Activated naive CD4-positive, alpha-beta T cell treated with anti-CD3 and anti-CD28 coated beads for 36 hours (primary cell): Measurements from ENCODE around the gene PARP8. TPM values are rescaled to one million over a fixed set of nuclear protein-coding genes. Genes with fewer than 3 reads are reported as not detected.
A peak's percentile ranks its signal among the peaks of the same experiment; 100 is the strongest.
"Not testable (repeated sequence)": the region's sequence is repeated elsewhere in the genome, so short reads cannot be mapped to it uniquely, and the experiment has no call there.

Source experiments
- CTCF ChIA-PET: fragments of 350-600 bp; sonication (Branson Sonifier 250); formaldehyde crosslinking; loops from one replicate; lab custom pipeline; 2021; ENCODE audit warnings: antibody characterized with exemption; lab: Charles Lee
- DNase-seq: peaks from one replicate; pipeline ENCODE4 v3.0.0-alpha.2; 2020
- H3K27ac Mint-ChIP-seq: one replicate; pipeline ENCODE4 v1.8.0; 2021; ENCODE audit warnings: mild to moderate bottlenecking, mixed read lengths
- H3K27me3 Mint-ChIP-seq: one replicate; pipeline ENCODE4 v1.8.0; 2021; ENCODE audit warnings: low read depth, mixed read lengths
- H3K36me3 Mint-ChIP-seq: one replicate; pipeline ENCODE4 v1.8.0; 2021; ENCODE audit warnings: low read depth, mixed read lengths
- H3K4me1 Mint-ChIP-seq: one replicate; pipeline ENCODE4 v1.8.0; 2021; ENCODE audit warnings: low read depth, mixed read lengths
- H3K4me3 Mint-ChIP-seq: one replicate; pipeline ENCODE4 v1.8.0; 2021; ENCODE audit warnings: mild to moderate bottlenecking, moderate library complexity, mixed read lengths
- H3K9me3 Mint-ChIP-seq: one replicate; pipeline ENCODE4 v1.8.0; 2021; ENCODE audit warnings: mixed read lengths
- intact Hi-C: fragments of 100-400 bp; cut with micrococcal nuclease; formaldehyde crosslinking; loops from one replicate; pipeline ENCODE4 v1.15.1; 2023
- total RNA-seq, 2 experiments: library from RNA; stranded (reverse); gene quantifications; one replicate each; pipeline ENCODE4 v1.2.3, GENCODE V29; 2021

Gene PARP8, protein sequence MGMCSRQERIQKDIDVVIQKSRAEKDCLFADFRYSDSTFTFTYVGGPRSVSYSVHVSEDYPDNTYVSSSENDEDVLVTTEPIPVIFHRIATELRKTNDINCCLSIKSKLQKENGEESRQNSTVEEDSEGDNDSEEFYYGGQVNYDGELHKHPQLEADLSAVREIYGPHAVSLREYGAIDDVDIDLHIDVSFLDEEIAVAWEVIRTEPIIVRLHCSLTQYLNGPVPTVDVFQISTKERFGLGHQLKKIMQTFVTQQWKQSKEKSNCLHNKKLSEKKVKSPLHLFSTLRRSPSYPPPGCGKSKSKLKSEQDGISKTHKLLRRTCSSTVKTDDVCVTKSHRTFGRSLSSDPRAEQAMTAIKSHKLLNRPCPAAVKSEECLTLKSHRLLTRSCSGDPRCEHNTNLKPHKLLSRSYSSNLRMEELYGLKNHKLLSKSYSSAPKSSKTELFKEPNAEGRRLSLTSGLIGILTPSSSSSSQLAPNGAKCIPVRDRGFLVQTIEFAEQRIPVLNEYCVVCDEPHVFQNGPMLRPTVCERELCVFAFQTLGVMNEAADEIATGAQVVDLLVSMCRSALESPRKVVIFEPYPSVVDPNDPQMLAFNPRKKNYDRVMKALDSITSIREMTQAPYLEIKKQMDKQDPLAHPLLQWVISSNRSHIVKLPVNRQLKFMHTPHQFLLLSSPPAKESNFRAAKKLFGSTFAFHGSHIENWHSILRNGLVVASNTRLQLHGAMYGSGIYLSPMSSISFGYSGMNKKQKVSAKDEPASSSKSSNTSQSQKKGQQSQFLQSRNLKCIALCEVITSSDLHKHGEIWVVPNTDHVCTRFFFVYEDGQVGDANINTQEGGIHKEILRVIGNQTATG
- total RNA-seq, result 10 to 100 TPM; 20.1 to 22.0 TPM

DNA sequence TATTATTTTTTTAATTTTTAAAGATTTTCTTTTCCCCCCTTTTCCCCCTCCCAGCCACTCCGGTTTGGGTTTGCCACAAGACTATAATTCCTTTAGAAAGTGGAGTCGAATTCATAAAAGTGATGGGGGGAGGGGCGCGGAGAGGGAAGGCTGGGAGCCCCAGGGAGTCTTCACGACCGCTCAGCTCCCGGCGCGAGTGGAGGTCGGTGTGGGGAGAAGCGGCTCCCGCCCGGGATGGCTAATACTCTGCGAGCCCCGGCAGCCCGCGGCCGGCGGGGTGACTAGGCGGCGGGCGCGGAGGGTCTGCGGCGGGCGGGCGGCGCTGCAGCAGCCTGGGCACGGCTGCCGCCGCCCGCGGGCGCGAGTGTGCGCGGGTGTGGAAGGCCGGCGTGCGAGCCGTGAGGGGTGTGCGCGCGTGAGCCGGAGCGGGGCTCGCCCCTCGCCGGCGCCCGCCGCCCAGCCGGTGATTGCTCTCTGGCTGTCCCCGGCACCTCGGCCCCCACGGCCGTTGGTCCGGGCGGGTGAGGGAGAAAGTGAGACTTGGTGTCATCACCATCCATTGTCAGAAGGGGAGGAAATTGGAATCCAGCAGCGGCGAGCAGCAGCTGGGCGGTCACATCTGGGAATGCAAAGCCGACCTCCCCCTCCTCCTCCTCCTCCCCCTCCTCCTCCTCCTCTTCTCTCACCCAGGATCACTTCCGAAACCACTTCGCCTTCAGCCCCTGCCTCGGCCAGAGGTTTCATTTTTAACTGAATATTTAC lies at the start of gene PARP8:
TSS of gene PARP8 (plus strand) at position 377 of the 762 bp plus-strand sequence. CDS start 459 bp downstream, outside the sequence.
- peaks cover 4% of the 10 kb centered on the region for H3K36me3 Mint-ChIP-seq
- peaks cover 26% of the 10 kb centered on the region for H3K4me1 Mint-ChIP-seq
- peak within 1 kb of the TSS; percentile 92 for H3K4me3 Mint-ChIP-seq
- intact Hi-C loops, result loop anchor here (1.0 kb wide), 1 partner anchor 226 kb away; no protein-coding TSS in a partner anchor
- peaks cover 1% of the 10 kb centered on the region for H3K9me3 Mint-ChIP-seq
- peak within 1 kb of the TSS; percentile 99 for H3K27ac Mint-ChIP-seq
- peak; percentile 42 for DNase-seq
- CTCF ChIA-PET, result interaction anchor here (1.2 kb wide), 2 partner anchors 72 to 227 kb away, joined by 3 read pairs; no protein-coding TSS in a partner anchor
- no peaks in the 10 kb centered on the region for H3K27me3 Mint-ChIP-seq

DNA sequence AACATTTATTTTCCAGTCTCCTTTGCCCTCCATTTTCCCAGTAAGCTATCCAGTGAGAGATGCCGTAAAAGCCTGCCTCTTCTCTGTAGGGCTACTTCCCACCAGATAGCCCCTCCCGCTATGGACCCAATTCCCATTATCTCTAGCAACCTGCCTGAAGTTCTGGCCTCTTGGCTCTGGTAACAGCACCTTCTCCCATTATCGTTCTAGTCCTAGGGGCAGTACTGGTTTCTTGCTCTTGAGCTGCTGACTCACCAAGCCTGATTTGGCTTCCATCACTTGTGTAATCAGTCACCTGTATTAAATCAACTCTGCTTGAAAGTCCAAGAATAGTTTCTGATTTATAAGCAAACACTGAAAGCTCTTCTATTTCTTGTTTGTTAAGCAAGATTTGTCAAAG lies 42.8 kb upstream of the PARP8 start:
- Mint-ChIP-seq H3K9me3 (peaks cover 4% of the 10 kb centered on the region), H3K27ac (no peak overlapping the region), H3K36me3 (no peaks in the 10 kb centered on the region), H3K27me3 (no peaks in the 10 kb centered on the region), H3K4me3 (no peak overlapping the region), H3K4me1 (peaks cover 5% of the 10 kb centered on the region)
- CTCF ChIA-PET, result no interaction called here
- no peak for DNase-seq
- intact Hi-C loops, result no loop called here

DNA sequence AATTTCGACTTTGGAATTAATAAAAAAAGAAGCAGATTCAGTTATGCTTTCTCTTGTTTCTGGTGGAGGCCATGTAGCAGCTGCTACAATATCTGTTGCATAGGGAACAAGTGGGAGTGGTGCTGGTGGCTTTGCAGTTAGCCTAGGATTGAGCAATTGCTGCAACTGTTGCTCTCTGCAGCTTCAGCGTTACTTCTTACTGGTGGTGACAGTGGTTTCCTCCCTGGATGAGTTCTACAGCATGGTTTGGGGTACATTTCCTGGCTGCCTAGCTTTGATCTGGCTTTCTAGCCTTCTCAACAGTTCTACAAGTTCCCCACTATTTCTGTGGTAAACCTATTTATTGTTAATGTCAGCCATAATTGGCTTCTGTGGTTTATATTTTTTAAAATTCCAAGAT lies 31.6 kb upstream of the PARP8 start:
- H3K4me3 Mint-ChIP-seq, H3K36me3 Mint-ChIP-seq, H3K9me3 Mint-ChIP-seq, intact Hi-C loops, CTCF ChIA-PET, H3K27me3 Mint-ChIP-seq: not testable (repeated sequence)
- DNase-seq, result peak; percentile 49
- H3K27ac Mint-ChIP-seq, result peak overlapping the region; percentile 53
- peaks cover 54% of the 10 kb centered on the region for H3K4me1 Mint-ChIP-seq

DNA sequence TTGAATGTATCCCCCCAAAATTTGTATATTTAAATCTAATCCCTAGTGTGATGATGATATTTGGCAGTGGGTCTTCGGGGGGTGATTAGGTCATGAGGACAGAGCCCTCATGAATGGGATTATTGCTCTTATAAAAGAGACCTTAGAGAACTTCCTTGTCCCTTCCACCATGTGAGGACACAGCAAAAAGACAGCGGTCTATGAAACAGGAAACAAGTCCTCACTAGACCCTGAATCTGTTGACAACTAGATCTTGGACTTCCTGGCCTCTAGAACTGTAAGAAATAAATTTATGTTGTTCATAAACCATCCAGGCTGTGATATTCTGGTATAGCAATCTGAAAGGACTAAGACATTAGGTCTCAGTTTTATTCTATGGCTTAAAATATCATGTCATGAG lies 28.9 kb upstream of the PARP8 start:
- H3K27me3 Mint-ChIP-seq, intact Hi-C loops, H3K27ac Mint-ChIP-seq, H3K36me3 Mint-ChIP-seq, DNase-seq, H3K4me3 Mint-ChIP-seq, CTCF ChIA-PET, H3K9me3 Mint-ChIP-seq: not testable (repeated sequence)
- H3K4me1 Mint-ChIP-seq, result peaks cover 43% of the 10 kb centered on the region

DNA sequence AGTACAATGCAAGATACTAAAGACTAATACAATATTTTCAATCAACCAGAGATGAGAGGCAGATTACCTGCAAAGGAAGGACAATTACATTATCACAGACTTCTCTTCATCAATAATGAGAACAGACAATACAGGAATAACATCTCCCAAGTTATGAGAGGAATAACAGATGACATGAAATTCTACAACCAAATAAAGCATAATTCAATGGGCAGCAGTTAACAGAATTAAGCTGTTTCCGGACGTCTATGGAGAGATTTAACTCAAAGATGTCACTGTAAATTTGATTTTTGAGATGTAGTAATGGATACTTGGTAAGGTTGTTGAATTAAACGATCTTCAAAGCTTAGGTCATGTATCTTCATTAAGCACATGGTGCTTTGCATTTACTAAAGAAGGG lies 19.8 kb upstream of the PARP8 start:
- H3K4me3 Mint-ChIP-seq, result no peak overlapping the region
- H3K27ac Mint-ChIP-seq, result no peak overlapping the region
- no peak for DNase-seq
- peaks cover 3% of the 10 kb centered on the region for H3K9me3 Mint-ChIP-seq
- H3K4me1 Mint-ChIP-seq, result peaks cover 12% of the 10 kb centered on the region
- H3K36me3 Mint-ChIP-seq, result no peaks in the 10 kb centered on the region
- H3K27me3 Mint-ChIP-seq, result no peaks in the 10 kb centered on the region
- intact Hi-C loops, result no loop called here
- CTCF ChIA-PET, result no interaction called here

DNA sequence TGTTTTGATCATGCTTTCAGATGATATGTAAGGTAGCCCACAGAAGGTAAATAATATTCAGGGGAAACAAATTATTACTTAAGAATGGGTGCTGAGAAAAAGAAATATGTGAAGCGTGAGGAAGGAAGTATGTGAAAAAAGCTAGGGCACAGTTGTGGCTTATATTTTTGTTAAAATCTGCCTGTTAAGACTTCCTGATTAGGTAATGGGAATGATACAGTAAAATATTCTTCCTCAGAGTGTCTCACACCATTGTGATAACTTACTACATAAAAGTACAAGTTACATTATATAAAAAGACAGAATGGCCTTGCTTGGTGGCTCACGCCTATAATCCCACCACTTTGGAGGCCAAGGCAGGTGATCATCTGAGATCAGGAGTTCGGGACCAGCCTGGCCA lies 18.7 kb upstream of the PARP8 start:
- H3K27me3 Mint-ChIP-seq, result no peaks in the 10 kb centered on the region
- H3K4me3 Mint-ChIP-seq, result no peak overlapping the region
- no peak overlapping the region for H3K27ac Mint-ChIP-seq
- peaks cover 11% of the 10 kb centered on the region for H3K4me1 Mint-ChIP-seq
- H3K9me3 Mint-ChIP-seq, result no peaks in the 10 kb centered on the region
- no peak for DNase-seq
- no peaks in the 10 kb centered on the region for H3K36me3 Mint-ChIP-seq
- intact Hi-C loops, result no loop called here
- CTCF ChIA-PET, result no interaction called here

DNA sequence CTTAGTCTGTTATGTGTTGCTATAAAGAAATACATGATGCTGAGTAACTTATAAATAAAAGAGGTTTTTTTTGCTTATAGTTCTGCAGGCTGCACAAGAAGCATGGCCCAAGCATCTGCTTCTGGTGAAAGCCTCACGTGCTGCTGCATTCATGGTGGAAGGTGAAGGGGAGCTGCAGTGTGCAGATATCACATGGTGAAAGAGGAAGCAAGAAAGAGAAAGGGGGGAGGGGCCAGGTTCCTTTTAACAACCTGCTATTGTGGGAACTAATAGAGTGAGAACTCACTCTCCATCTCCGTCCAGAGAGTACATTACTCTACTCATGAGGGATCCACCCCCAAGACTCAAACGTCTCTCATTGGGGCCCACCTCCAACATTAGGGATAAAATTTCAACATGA lies 12.5 kb upstream of the PARP8 start:
- CTCF ChIA-PET, result no interaction called here
- no peak overlapping the region for H3K4me3 Mint-ChIP-seq
- no peaks in the 10 kb centered on the region for H3K36me3 Mint-ChIP-seq

DNA sequence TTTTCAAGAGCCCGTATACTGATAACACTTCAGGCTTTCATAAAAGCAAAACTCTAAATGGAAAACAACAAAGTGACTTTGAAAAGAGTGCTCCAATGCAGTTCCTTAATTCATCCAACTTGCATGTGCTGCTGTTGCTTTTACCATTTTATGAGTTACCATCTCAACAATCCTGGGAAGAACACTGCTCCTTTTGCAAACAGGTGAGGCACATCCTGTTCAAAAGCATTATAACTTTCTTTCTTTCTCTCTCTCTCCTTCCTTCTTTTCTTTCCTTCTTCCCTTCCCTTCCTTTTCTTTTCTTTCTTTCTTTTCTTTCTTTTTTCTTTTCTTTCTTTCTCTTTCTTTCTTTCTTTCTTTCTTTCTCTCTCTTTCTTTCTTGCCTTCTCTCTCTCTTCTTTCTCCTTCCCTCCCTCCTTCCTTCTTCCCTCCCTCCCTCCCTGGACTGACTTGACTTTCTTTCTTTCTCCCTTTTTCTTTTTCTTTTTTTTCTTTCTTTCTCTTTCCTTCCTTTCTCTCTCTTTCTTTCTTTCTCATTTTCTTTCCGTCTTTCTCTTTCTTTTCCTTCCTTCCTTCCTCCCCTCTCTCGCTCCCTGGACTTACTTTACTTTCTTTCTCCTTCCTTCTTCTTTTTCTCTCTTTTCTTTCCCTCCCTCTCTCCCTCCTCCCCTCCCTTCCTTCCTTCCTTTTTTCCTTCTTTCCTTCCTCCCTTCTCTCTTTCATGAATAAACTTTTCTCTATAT lies 11.2 kb upstream of the PARP8 start:
- CTCF ChIA-PET, result interaction anchor here (0.7 to 1.0 kb wide), 4 partner anchors 49 to 96 kb away, joined by 3 to 4 read pairs (median 4); no protein-coding TSS in a partner anchor
- Mint-ChIP-seq H3K27me3 (no peaks in the 10 kb centered on the region), H3K9me3 (peaks cover under 1% of the 10 kb centered on the region), H3K4me1 (peaks cover 15% of the 10 kb centered on the region), H3K4me3 (no peak overlapping the region), H3K27ac (no peak overlapping the region), H3K36me3 (peaks cover under 1% of the 10 kb centered on the region)
- DNase-seq, result no peak
- intact Hi-C loops, result no loop called here

More for the DNA sequence above, 12.5 kb upstream of the PARP8 start:
- no peak for DNase-seq
- intact Hi-C loops, result no loop called here
- Mint-ChIP-seq H3K9me3 (no peaks in the 10 kb centered on the region), H3K27me3 (no peaks in the 10 kb centered on the region), H3K27ac (no peak overlapping the region), H3K4me1 (peaks cover 18% of the 10 kb centered on the region)

DNA sequence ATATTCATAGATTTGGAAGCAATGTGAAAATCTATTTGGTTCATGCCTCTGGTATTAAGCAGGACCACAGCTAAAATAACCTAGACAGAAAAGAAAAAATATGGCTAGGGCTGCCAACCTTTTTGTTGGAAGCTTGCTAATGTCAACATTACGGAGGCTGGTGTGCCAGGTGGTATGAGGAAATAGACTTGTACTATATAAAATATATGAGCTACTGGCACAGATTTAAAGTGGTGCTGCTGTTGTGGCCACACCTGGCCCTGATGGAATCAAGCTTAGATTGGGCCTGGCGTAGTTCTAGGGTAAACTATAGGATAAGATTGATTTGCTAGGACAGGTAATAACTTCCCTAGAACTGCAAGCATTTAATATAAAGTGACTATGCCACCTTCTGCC lies 10.6 kb upstream of the PARP8 start:
- CTCF ChIA-PET, result interaction anchor here (0.7 to 1.0 kb wide), 4 partner anchors 49 to 96 kb away, joined by 3 to 4 read pairs (median 4); no protein-coding TSS in a partner anchor
- H3K9me3 Mint-ChIP-seq, result peaks cover 2% of the 10 kb centered on the region
- H3K4me1 Mint-ChIP-seq, result peaks cover 15% of the 10 kb centered on the region
- no peak for DNase-seq
- H3K36me3 Mint-ChIP-seq, result peaks cover 2% of the 10 kb centered on the region
- no peaks in the 10 kb centered on the region for H3K27me3 Mint-ChIP-seq
- H3K4me3 Mint-ChIP-seq, result no peak overlapping the region
- intact Hi-C loops, result no loop called here
- H3K27ac Mint-ChIP-seq, result no peak overlapping the region

DNA sequence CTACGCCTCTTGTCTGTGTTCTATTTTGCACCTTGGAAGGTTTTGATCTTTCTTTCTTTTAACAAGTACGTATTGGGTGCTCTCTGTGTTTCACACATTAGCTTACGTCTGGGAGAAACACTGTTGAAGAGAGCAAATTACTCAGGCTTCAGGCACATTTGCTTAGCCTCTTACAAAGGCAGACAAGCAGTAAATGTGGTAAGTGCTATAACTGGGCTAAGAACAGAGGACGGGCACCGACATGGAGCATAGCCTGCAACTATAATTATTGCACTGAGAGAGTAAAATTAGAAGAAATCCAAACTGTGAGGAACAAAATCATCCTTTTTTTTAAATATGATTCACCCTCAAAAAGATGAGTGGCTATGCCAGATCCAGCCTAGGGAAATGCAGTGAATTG lies 9.4 kb upstream of the PARP8 start:
- H3K27me3 Mint-ChIP-seq, result no peaks in the 10 kb centered on the region
- H3K27ac Mint-ChIP-seq, result no peak overlapping the region
- H3K9me3 Mint-ChIP-seq, result peaks cover 5% of the 10 kb centered on the region
- H3K4me1 Mint-ChIP-seq, result peaks cover 15% of the 10 kb centered on the region
- CTCF ChIA-PET, result no interaction called here
- H3K4me3 Mint-ChIP-seq, result no peak overlapping the region
- intact Hi-C loops, result no loop called here
- DNase-seq, result no peak
- H3K36me3 Mint-ChIP-seq, result peaks cover 4% of the 10 kb centered on the region

DNA sequence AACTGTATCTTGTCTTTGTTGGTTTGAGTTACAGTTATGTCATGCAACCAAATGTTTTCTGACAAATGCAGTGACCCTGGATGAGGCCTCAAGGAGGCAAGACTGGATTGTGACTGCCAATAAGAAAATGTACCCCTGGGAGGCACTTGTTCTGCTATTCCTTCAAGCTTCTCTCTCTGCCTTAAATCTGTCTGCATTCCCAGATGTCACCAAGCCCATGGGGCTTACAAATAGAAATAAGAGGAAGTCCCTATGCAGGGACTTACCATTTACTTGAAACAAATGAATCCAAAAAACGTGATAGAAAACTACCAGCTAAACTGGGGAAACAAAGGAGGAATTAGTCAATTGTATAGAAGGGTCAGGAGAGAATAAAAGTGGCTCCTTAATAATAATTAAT lies 8.2 kb upstream of the PARP8 start:
- Mint-ChIP-seq H3K4me1 (peaks cover 15% of the 10 kb centered on the region), H3K9me3 (peaks cover 5% of the 10 kb centered on the region), H3K36me3 (peaks cover 4% of the 10 kb centered on the region), H3K27me3 (no peaks in the 10 kb centered on the region), H3K27ac (no peak overlapping the region), H3K4me3 (no peak overlapping the region)
- intact Hi-C loops, result no loop called here
- CTCF ChIA-PET, result no interaction called here
- DNase-seq, result no peak
